ENCODE data around the gene CENPS.

- no peak for TF ChIP-seq EZH2 (IDR thresholded peaks at IDR 0.05; ENCODE audit: low read length, missing control alignments)
- TF ChIP-seq, protein P1, sequence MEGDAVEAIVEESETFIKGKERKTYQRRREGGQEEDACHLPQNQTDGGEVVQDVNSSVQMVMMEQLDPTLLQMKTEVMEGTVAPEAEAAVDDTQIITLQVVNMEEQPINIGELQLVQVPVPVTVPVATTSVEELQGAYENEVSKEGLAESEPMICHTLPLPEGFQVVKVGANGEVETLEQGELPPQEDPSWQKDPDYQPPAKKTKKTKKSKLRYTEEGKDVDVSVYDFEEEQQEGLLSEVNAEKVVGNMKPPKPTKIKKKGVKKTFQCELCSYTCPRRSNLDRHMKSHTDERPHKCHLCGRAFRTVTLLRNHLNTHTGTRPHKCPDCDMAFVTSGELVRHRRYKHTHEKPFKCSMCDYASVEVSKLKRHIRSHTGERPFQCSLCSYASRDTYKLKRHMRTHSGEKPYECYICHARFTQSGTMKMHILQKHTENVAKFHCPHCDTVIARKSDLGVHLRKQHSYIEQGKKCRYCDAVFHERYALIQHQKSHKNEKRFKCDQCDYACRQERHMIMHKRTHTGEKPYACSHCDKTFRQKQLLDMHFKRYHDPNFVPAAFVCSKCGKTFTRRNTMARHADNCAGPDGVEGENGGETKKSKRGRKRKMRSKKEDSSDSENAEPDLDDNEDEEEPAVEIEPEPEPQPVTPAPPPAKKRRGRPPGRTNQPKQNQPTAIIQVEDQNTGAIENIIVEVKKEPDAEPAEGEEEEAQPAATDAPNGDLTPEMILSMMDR (conservative IDR thresholded peaks at IDR 0.05 in 1 of 2, IDR thresholded peaks at IDR 0.05 in 1 of 2; ENCODE audit: low read depth in 1 of 2, low read length in 2 of 2), result no peak
Observed at GRCh38 chr1:10456661-10457060, 26.4 kb downstream of the CENPS start.
